HepG2 (cell line): ENCODE results near the gene COX6A2. TPM values are rescaled to one million over a fixed set of nuclear protein-coding genes. Genes with fewer than 3 reads are reported as not detected.

ENCODE experiments used
- ATAC-seq: fragments of 200-7000 bp; cut with Tn5 transposase; 3 replicates; pipeline ENCODE4 v1.9.1; 2020; ENCODE audit warnings: mild to moderate bottlenecking, moderate library complexity
- BruUV-seq: library from RNA; stranded (reverse); fragments of 400-500 nt; replicated peaks from 2 replicates; lab custom pipeline; 2021; lab: Mats Ljungman, UMichigan
- CTCF ChIA-PET: fragments of 300-600 bp; formaldehyde crosslinking; extraction: SDS; loops from one replicate; lab custom pipeline; 2021; ENCODE audit warnings: low total read pairs, inconsistent platforms, low intra/inter-chr PET ratio; lab: Yijun Ruan, JAX
- POLR2A ChIA-PET: fragments of 350-600 bp; sonication (Branson Sonifier 250); formaldehyde crosslinking; loops from one replicate; lab custom pipeline; 2020; ENCODE audit warnings: antibody characterized with exemption, inconsistent platforms; lab: Yijun Ruan, JAX
- DNase-seq: peaks from one replicate; pipeline ENCODE4 v3.0.0-alpha.2; 2015; ENCODE audit warnings: low spot score
- FAIRE-seq: peaks from 3 replicates; lab custom pipeline; 2011; peaks lifted over from hg19 to GRCh38; lab: Jason Lieb, UNC
- H2AFZ ChIP-seq: one replicate; pipeline ENCODE4 v1.6.1; 2011; ENCODE audit warnings: low read length, inconsistent platforms
- H3K27ac ChIP-seq: fragments of 300-600 bp; 3 replicates; pipeline ENCODE4 v1.8.0; 2011; ENCODE audit warnings: mixed run types, mild to moderate bottlenecking, mixed read lengths, low read length, inconsistent platforms; ENCODE audit not compliant: insufficient read depth; ENCODE audit errors: extremely low read length
- H3K27me3 ChIP-seq, 2 experiments: fragments of 200-600 bp in 1 of 2; 2 replicates in 1 of 2; 3 replicates in 1 of 2; pipeline versions ENCODE4 v1.6.0 to v1.8.0; 2011; ENCODE audit warnings: low read length in 2 of 2, mild to moderate bottlenecking in 2 of 2, moderate library complexity in 2 of 2, inconsistent platforms in 1 of 2; ENCODE audit not compliant: insufficient read depth in 2 of 2, control insufficient read depth in 1 of 2
- H3K36me3 ChIP-seq, 2 experiments: fragments of 200-600 bp in 1 of 2; replicated peaks in 1 of 2; 2 replicates in 1 of 2; 3 replicates in 1 of 2; pipeline versions ENCODE4 v1.5.1 to v1.8.0; 2011; ENCODE audit warnings: low read length in 2 of 2, inconsistent platforms in 1 of 2; ENCODE audit not compliant: insufficient read depth in 2 of 2, control insufficient read depth in 1 of 2
- H3K4me1 ChIP-seq: 2 replicates; pipeline ENCODE4 v1.5.1; 2012; ENCODE audit warnings: low read length, inconsistent platforms; ENCODE audit not compliant: insufficient read depth
- H3K4me2 ChIP-seq: 2 replicates; pipeline ENCODE4 v1.6.0; 2011; ENCODE audit warnings: low read depth, low read length, inconsistent platforms
- H3K4me3 ChIP-seq, 3 experiments: fragments of 200-600 bp in 1 of 3; sonication (generic), shearing (Covaris generic) in 1 of 3; replicated peaks in 1 of 3; 2 replicates each; pipeline ENCODE4 v1.5.1; 2011 to 2016; ENCODE audit warnings: low read length in 3 of 3, inconsistent platforms in 2 of 3, low read depth in 2 of 3, mild to moderate bottlenecking in 2 of 3, control low read depth in 1 of 3, mixed read lengths in 1 of 3; ENCODE audit not compliant: insufficient read depth in 1 of 3
- H3K79me2 ChIP-seq: one replicate; pipeline ENCODE4 v1.6.1; 2011; ENCODE audit warnings: low read length, inconsistent platforms; ENCODE audit not compliant: insufficient read depth
- H3K9ac ChIP-seq: 2 replicates; pipeline ENCODE4 v1.6.0; 2011; ENCODE audit warnings: mild to moderate bottlenecking, low read depth, low read length, inconsistent platforms; ENCODE audit not compliant: insufficient read depth
- H3K9me3 ChIP-seq: 2 replicates; pipeline ENCODE4 v1.5.1; 2012; ENCODE audit warnings: mild to moderate bottlenecking, low read length
- H4K20me1 ChIP-seq: 2 replicates; pipeline ENCODE4 v1.6.0; 2011; ENCODE audit warnings: inconsistent platforms, mild to moderate bottlenecking, low read length, moderate library complexity; ENCODE audit not compliant: insufficient read depth
- BCL6 ChIP-seq: IDR thresholded peaks from 2 replicates; pipeline ENCODE4 v1.6.1; 2016; ENCODE audit warnings: missing genetic modification reagents, missing compliant biosample characterization
- CBX1 ChIP-seq: IDR thresholded peaks from one replicate; pipeline ENCODE4 v1.6.1; 2016; ENCODE audit warnings: antibody characterized with exemption, low read depth
- CHD2 ChIP-seq: IDR thresholded peaks from 2 replicates; pipeline ENCODE4 v1.6.1; 2011; ENCODE audit warnings: low read depth, low read length, improper control_type of control experiment
- MLLT10 ChIP-seq: sonication (generic); formaldehyde crosslinking; IDR thresholded peaks from 2 replicates; pipeline ENCODE4 v1.4.0; 2020; ENCODE audit warnings: missing genetic modification reagents
- MTF1 ChIP-seq: sonication (generic); formaldehyde crosslinking; IDR thresholded peaks from 2 replicates; pipeline ENCODE4 v1.5.0; 2020; ENCODE audit warnings: missing genetic modification reagents
- NAIF1 ChIP-seq: sonication (generic); formaldehyde crosslinking; IDR thresholded peaks from 2 replicates; pipeline ENCODE4 v1.5.0; 2020; ENCODE audit warnings: mild to moderate bottlenecking, missing genetic modification reagents, borderline replicate concordance
- NRL ChIP-seq: sonication (generic); formaldehyde crosslinking; IDR thresholded peaks from 2 replicates; pipeline ENCODE4 v1.5.0; 2020; ENCODE audit warnings: missing genetic modification reagents, mild to moderate bottlenecking, moderate library complexity, borderline replicate concordance
- SMAD3 ChIP-seq: sonication (generic); formaldehyde crosslinking; IDR thresholded peaks from 2 replicates; pipeline ENCODE4 v1.4.0; 2020; ENCODE audit warnings: missing genetic modification reagents
- ZBTB40 ChIP-seq, 2 experiments: fragments of 450-650 bp in 1 of 2; sonication (generic) in 1 of 2; formaldehyde crosslinking in 1 of 2; IDR thresholded peaks; 2 replicates each; pipeline versions ENCODE4 v1.6.1 to v1.8.0; 2016 to 2022; ENCODE audit warnings: antibody characterized with exemption in 1 of 2, mild to moderate bottlenecking in 1 of 2, missing genetic modification reagents in 1 of 2
- ZFP90 ChIP-seq: sonication (generic); formaldehyde crosslinking; IDR thresholded peaks from 2 replicates; pipeline ENCODE4 v1.8.0; 2022; ENCODE audit warnings: missing genetic modification reagents, mild to moderate bottlenecking, inconsistent platforms, borderline replicate concordance
- ZNF33A ChIP-seq: sonication (generic); formaldehyde crosslinking; IDR thresholded peaks from 2 replicates; pipeline ENCODE4 v1.5.1; 2020; ENCODE audit warnings: missing genetic modification reagents, mild to moderate bottlenecking, moderate library complexity, borderline replicate concordance
- ZNF382 ChIP-seq: sonication (generic); formaldehyde crosslinking; IDR thresholded peaks from 2 replicates; pipeline ENCODE4 v1.5.0; 2020; ENCODE audit warnings: missing genetic modification reagents, mild to moderate bottlenecking, borderline replicate concordance
- ZNF513 ChIP-seq: sonication (generic); formaldehyde crosslinking; conservative IDR thresholded peaks from 2 replicates; pipeline ENCODE4 v1.5.0; 2020; ENCODE audit warnings: missing genetic modification reagents
- ZNF766 ChIP-seq: sonication (generic); formaldehyde crosslinking; IDR thresholded peaks from 2 replicates; pipeline ENCODE4 v1.5.0; 2020; ENCODE audit warnings: missing genetic modification reagents, borderline replicate concordance
- ZNF839 ChIP-seq: sonication (generic); formaldehyde crosslinking; IDR thresholded peaks from 2 replicates; pipeline ENCODE4 v1.4.0; 2020; ENCODE audit warnings: missing genetic modification reagents, mild to moderate bottlenecking, borderline replicate concordance
- WGBS: methylation state at CpG from one replicate; pipeline ENCODE4 v1.1.6; 2017; ENCODE audit warnings: low lambda C conversion rate; 5-methylcytosine and 5-hydroxymethylcytosine counted together
- in situ Hi-C: cut with HindIII; loops from 2 replicates; pipeline ENCODE4 v1.10.0; 2017; ENCODE audit warnings: low pct_unique_long_range_greater_than_20kb; ENCODE audit not compliant: extremely low pct_ligation_motif_present
- intact Hi-C: fragments of 100-400 bp; cut with micrococcal nuclease; formaldehyde crosslinking; loops from one replicate; pipeline ENCODE4 v1.10.0; 2022; ENCODE audit not compliant: unreplicated experiment
- polyA plus RNA-seq, 8 experiments: library from polyadenylated mRNA; depleted of rRNA in 3 of 8; stranded (reverse) in 7 of 8; unstranded in 1 of 8; fragments of >200 nt; fragmentation: Illumina TruSeq in 4 of 8; extraction: Trizol in 4 of 8; gene quantifications; 2 replicates each; pipeline versions ENCODE4 v1.2.1 to v1.2.3, GENCODE V29; 2011 to 2016; ENCODE audit warnings: low read depth in 4 of 8, missing spikeins in 1 of 8, mixed read lengths in 1 of 8; ENCODE audit not compliant: insufficient read depth in 1 of 8
- total RNA-seq, 5 experiments: library from RNA; depleted of rRNA; stranded (reverse); fragments of >200 nt; fragmentation: Illumina TruSeq; extraction: Trizol; gene quantifications; 2 replicates each; pipeline ENCODE4 v1.2.3, GENCODE V29; 2016; ENCODE audit warnings: low read depth in 1 of 5

COX6A2 gene
- total and polyA plus RNA-seq, 2 of the 13 experiments (the other 11 are each of a cell fraction or from before 2014, with no cell fraction given): not detected

- FAIRE-seq (no peak), ATAC-seq (no peak), DNase-seq (no peak)
- no peak overlapping the region for H3K4me3 ChIP-seq
- in situ Hi-C loops (loop anchor here (25.0 kb wide), 1 partner anchor 227 kb away; the partner anchor contains the start of genes PYCARD, PYDC1 and TRIM72), intact Hi-C loops (no loop called here)
- 49% methylated on average over 3 of the region's 3 CpGs for WGBS
- H3K9ac ChIP-seq: no peak overlapping the region
- peaks cover 6% of the 10 kb centered on the region; the same call in 1 of the 2 replicates for H3K4me1 ChIP-seq
- H4K20me1 ChIP-seq: no peaks in the 10 kb centered on the region
- no peak overlapping the region for H3K4me2 ChIP-seq
- BruUV-seq: no TSS peak
- H3K36me3 ChIP-seq: no peaks in the 10 kb centered on the region
- no peaks in the 10 kb centered on the region for H3K9me3 ChIP-seq
- H2AFZ ChIP-seq: no peak overlapping the region
- no peaks in the 10 kb centered on the region for H3K79me2 ChIP-seq
- CTCF ChIA-PET: no interaction called here
- peaks cover 1 to 19% of the 10 kb centered on the region in 2 experiments; a peak in 2 of 5 replicates for H3K27me3 ChIP-seq
- H3K27ac ChIP-seq: no peak overlapping the region
- POLR2A ChIA-PET: interaction anchor here (1.3 kb wide), 1 partner anchor 14 kb away, joined by 4 read pairs; no protein-coding TSS in a partner anchor
- TF ChIP-seq SMAD3 (no peak), ZFP90 (no peak), NAIF1 (no peak), MLLT10 (CRISPR knock-in tag) (no peak), BCL6 (no peak), NRL (CRISPR knock-in tag) (no peak), CHD2 (no peak), ZBTB40 (IDR thresholded peaks at IDR 0.05) (no peak), ZBTB40 (CRISPR knock-in tag; IDR thresholded peaks at IDR 0.05) (no peak), ZNF513 (CRISPR knock-in tag) (no peak), MTF1 (CRISPR knock-in tag) (no peak), ZNF766 (CRISPR knock-in tag) (no peak), ZNF33A (CRISPR knock-in tag) (no peak), ZNF382 (CRISPR knock-in tag) (no peak), CBX1 (no peak), ZNF839 (CRISPR knock-in tag) (no peak)
These were observed 11.4 kb upstream of the COX6A2 start for GRCh38 chr16:31439519-31439918.
